Activated CD4-positive, alpha-beta T cell treated with anti-CD3 and anti-CD28 coated beads, Interleukin-2, amount 50 U/mL, for 48 hours (primary cell): ENCODE results near the gene KCNJ14.
A peak's percentile ranks its signal among the peaks of the same experiment; 100 is the strongest.

Source experiments
- DNase-seq, 2 experiments: peaks; one replicate each; pipeline ENCODE4 v3.0.0-alpha.2; 2020

KCNJ14 gene

DNA sequence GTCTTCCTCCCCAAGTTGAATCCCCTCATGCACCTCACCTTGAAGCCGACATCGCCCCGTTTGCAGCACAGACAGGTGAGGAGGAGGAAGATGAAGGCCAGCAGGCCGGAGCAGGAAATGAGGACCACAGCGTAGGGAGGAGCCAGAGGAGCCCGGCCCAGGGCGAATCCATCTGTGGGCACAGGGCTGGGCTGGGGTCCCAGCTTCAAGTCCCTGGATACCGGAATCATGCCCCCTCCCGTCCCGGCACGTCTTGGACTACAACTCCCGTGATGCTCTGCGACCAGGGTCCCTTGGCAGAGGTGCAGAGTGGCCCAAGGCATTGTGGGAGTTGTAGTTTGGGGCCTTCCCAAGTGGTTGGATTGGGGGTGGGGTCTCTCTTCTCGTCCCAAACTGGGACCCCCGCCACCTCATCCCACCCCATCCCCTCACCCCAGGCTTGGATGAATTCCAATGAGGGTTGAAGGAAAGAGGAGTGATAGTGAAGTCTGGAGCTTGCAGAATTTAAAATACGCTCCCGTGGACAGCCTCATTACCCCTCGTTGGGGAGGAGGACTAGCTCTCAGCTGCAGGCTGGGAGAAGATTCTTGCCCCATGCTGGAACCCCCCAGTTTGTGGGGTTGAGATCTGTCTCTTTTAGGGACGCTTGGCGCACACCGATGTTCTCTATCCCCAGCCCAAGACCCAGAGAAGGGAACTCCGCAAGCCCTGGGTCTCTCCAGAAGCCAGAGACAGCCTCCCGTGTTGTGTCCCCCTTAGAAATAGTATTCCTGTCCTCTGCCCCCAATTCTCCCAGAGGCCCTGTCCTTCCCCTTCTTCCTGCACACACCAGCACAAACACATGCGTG lies 55.3 kb downstream of the KCNJ14 start:
- DNase-seq: peak; percentile 75 to 80

DNA sequence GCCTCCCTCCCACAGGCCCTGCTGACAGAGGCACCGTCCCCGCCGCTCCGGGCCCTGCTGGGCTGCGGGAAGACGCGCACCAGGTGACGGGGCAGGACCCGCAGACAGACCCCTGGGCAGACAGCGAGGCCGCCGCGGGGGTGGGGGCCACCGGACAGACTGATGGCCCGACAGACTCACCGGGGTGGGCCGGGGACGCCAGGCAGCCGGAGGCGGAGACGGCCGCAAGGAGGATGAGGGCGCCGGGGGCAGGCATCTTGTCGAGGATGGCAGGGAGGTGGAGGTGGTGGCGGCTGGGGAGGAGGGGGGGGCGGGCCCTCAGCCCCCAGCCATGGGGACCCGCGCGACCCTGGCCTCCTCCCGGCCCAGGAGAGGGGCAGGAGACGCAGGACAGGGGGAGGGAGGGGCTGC lies 56.0 kb downstream of the KCNJ14 start:
- no peak for DNase-seq

GRCh38 chr19:48511800-48512503 lies 56.6 kb downstream of the KCNJ14 start, which contains the start of gene LMTK3:
Gene LMTK3 (minus strand): TSS chr19:48511835. CDS start chr19:48511576, 259 bp downstream.
- peak; percentile 79 to 82 for DNase-seq

DNA sequence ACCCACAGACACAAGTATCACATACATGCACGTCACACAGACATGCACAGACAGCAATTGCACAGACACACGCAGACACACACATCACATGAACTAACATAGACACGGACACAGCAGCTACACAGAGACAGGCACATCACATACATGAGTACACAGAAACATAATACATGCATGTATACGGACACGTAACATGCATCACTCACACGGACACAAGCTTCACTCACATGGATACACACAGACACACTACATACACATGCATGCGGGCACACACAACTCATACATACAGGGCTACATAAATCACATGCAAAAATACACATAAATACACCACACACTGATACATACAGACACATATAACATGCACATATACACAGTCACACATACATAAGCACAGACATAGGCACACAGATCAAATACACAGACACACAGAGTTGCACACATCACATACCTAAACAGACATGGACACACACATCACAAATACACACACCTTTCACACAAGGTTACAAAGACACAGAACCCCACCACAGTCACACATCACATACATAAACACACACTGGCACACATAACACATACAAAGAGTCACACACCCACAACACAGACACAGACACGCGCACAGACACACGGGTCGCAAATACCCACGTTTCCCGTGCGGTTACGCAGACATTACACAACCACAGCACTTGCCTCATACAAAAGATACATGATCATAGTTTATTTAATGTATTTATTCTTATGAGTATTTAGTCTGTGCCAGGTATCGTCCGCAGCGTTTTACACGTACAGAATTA lies 57.3 kb downstream of the KCNJ14 start:
- no peak for DNase-seq

- DNase-seq: peak; percentile 72 to 83
These were observed 58.1 kb downstream of the KCNJ14 start for GRCh38 chr19:48513289-48514122.

- DNase-seq: no peak
These were observed 58.7 kb downstream of the KCNJ14 start for GRCh38 chr19:48514123-48514458.

DNA sequence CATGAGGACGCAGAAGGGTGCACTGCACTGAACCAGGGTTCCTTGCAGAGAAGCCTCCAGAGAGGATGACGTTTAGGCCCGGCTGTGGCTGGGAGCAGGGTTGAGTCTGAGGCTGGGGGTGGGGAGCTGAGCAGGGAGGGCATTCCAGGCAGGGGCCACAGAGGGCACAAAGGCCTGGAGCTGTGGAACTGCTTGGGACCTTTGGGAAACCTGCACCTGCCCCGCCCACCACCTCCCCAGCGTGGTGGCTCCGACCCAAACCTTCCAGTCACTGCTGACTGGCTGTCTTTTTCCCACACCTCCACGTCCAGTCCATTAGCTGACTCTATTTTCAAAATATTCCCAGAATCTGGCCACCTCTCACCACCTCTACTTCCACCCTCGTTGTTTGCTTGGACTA lies 61.2 kb downstream of the KCNJ14 start:
- no peak for DNase-seq
